HL-60 (cell line): Measurements from ENCODE around the gene STXBP5L.

Source experiments
- DNase-seq, 2 experiments: peaks; one replicate each; pipeline ENCODE4 v3.0.0-alpha.2; 2010 to 2020; ENCODE audit warnings: low read depth in 1 of 2, low spot score in 1 of 2
- H3K27ac ChIP-seq: fragments of 250-450 bp; sonication (Bioruptor Pico); replicated peaks from 2 replicates; pipeline ENCODE4 v1.5.1; 2020; ENCODE audit warnings: mild to moderate bottlenecking, moderate library complexity
- H3K27me3 ChIP-seq: fragments of 250-450 bp; sonication (Bioruptor Pico); 2 replicates; pipeline ENCODE4 v1.5.1; 2021; ENCODE audit warnings: mild to moderate bottlenecking, moderate library complexity; ENCODE audit not compliant: insufficient read depth, poor library complexity, severe bottlenecking
- H3K4me3 ChIP-seq: replicated peaks from 2 replicates; pipeline ENCODE4 v1.5.1; 2011; ENCODE audit warnings: mild to moderate bottlenecking, control low read depth, low read length; ENCODE audit not compliant: insufficient read depth
- GABPA ChIP-seq: IDR thresholded peaks from 2 replicates; pipeline ENCODE4 v1.6.1; 2012; ENCODE audit warnings: low read depth
- POLR2AphosphoS5 ChIP-seq: IDR thresholded peaks from 2 replicates; pipeline ENCODE4 v1.6.1; 2012; ENCODE audit warnings: low read depth
- SPI1 ChIP-seq: IDR thresholded peaks from 2 replicates; pipeline ENCODE4 v1.6.1; 2012; ENCODE audit warnings: low read depth, mild to moderate bottlenecking, borderline replicate concordance
- TF ChIP-seq, protein P1 (sequence below): IDR thresholded peaks from one replicate; pipeline ENCODE4 v1.5.1; 2011; ENCODE audit warnings: low read length, control low read depth, inconsistent platforms; ENCODE audit not compliant: insufficient read depth
- TF ChIP-seq, protein P2 (sequence below): IDR thresholded peaks from 2 replicates; pipeline ENCODE4 v1.6.1; 2012; ENCODE audit warnings: low read depth; ENCODE audit not compliant: insufficient replicate concordance

The STXBP5L gene

DNA sequence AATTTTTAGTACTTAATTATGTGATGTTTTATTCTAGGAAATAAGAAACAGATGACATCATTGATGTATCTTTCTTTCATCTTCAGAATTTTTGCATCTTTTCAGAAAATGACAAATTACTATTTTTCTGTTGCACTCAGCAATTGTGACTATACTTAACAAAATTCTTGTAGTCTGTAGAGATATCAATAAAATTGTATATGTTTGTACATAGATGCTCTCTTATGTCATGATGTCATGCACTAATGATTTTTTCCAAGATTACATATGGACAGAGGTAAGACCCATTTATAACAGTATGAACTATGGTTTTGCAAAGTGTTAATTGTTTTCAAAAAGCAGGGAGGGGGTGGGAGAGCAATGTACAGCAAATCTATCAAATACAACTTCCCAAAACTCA, 516.5 kb downstream of the STXBP5L start:
- Histone ChIP-seq H3K27me3 (no peaks in the 10 kb centered on the region), H3K4me3 (no peak overlapping the region), H3K27ac (no peak overlapping the region)
- DNase-seq: no peak
- no peak for TF ChIP-seq POLR2AphosphoS5
- no peak for TF ChIP-seq SPI1
- TF ChIP-seq, protein P1, sequence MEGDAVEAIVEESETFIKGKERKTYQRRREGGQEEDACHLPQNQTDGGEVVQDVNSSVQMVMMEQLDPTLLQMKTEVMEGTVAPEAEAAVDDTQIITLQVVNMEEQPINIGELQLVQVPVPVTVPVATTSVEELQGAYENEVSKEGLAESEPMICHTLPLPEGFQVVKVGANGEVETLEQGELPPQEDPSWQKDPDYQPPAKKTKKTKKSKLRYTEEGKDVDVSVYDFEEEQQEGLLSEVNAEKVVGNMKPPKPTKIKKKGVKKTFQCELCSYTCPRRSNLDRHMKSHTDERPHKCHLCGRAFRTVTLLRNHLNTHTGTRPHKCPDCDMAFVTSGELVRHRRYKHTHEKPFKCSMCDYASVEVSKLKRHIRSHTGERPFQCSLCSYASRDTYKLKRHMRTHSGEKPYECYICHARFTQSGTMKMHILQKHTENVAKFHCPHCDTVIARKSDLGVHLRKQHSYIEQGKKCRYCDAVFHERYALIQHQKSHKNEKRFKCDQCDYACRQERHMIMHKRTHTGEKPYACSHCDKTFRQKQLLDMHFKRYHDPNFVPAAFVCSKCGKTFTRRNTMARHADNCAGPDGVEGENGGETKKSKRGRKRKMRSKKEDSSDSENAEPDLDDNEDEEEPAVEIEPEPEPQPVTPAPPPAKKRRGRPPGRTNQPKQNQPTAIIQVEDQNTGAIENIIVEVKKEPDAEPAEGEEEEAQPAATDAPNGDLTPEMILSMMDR: no peak
- TF ChIP-seq, protein P2, sequence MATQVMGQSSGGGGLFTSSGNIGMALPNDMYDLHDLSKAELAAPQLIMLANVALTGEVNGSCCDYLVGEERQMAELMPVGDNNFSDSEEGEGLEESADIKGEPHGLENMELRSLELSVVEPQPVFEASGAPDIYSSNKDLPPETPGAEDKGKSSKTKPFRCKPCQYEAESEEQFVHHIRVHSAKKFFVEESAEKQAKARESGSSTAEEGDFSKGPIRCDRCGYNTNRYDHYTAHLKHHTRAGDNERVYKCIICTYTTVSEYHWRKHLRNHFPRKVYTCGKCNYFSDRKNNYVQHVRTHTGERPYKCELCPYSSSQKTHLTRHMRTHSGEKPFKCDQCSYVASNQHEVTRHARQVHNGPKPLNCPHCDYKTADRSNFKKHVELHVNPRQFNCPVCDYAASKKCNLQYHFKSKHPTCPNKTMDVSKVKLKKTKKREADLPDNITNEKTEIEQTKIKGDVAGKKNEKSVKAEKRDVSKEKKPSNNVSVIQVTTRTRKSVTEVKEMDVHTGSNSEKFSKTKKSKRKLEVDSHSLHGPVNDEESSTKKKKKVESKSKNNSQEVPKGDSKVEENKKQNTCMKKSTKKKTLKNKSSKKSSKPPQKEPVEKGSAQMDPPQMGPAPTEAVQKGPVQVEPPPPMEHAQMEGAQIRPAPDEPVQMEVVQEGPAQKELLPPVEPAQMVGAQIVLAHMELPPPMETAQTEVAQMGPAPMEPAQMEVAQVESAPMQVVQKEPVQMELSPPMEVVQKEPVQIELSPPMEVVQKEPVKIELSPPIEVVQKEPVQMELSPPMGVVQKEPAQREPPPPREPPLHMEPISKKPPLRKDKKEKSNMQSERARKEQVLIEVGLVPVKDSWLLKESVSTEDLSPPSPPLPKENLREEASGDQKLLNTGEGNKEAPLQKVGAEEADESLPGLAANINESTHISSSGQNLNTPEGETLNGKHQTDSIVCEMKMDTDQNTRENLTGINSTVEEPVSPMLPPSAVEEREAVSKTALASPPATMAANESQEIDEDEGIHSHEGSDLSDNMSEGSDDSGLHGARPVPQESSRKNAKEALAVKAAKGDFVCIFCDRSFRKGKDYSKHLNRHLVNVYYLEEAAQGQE: no peak
- no peak for TF ChIP-seq GABPA

DNA sequence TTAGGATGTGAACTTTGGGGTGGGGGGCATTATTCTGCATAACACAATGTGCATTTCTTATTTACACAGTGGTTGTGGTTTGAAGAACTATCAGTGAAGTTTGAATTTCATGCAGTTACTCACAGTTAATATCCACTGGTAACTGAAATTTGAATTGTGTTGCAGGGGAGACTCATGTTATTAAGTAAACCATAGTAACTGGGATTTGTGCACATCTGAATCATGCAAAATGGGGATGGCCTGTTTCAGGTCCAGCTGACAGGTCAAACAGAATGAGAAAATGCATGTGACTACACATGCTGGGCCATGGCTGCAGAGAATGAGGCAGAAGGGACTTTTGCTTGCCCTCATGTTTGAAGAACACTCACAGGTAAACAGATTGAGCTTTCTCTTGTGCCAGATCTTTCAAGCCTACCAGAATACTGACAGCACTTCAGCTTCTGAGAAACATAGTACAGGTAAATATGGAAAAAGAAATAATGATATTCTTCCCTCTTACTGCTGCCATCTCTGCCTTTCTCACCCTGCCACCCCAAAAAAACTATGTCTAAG, 522.7 kb downstream of the STXBP5L start:
- Histone ChIP-seq H3K27ac (no peak overlapping the region), H3K27me3 (no peaks in the 10 kb centered on the region), H3K4me3 (no peak overlapping the region)
- TF ChIP-seq, protein P1: no peak
- TF ChIP-seq, protein P2: no peak
- TF ChIP-seq SPI1: no peak
- TF ChIP-seq POLR2AphosphoS5: no peak
- no peak for TF ChIP-seq GABPA
- DNase-seq: no peak

DNA sequence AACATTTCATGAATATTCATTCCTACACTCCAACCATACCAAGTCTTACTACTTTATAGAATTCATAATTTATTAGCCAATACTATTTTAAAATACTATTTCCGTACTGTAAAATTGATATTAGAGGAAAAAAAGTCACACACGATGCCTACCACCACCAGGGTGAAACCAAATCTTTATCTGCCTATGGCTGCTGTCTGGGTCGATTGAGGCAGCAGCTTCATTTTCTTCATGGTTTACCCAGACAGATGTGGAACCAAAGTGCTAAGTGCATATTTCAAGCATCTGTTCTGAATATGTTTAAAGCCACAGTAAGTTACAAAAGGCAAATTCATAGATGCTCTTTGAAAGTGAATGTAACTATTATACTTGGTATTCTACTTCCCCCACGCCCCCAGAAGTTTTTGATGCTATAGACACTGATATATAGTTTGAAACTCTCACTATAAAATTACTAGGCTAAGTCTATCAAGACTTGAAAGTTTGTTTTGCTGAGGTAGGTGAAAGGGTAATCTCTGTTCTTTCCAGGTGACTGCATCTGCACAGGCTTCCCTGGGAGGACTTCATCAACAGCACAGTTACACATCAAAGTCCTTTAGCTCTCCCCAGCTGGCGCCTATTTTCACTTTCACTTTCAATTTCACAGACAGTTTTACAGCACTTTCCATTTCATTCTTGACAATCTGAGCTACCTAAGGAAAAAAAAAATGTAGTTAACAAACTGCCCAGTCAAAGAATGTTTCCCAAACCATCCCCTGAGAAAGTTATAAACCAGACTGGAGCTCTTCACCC, 523.9 kb downstream of the STXBP5L start:
- no peak for DNase-seq
- Histone ChIP-seq H3K27ac (no peak overlapping the region), H3K4me3 (no peak overlapping the region), H3K27me3 (no peaks in the 10 kb centered on the region)
- TF ChIP-seq SPI1 (no peak), POLR2AphosphoS5 (no peak), GABPA (no peak)
- TF ChIP-seq, protein P1: no peak
- TF ChIP-seq, protein P2: no peak
